ENCODE measurements around the gene ZNF536.

The ZNF536 gene

DNA sequence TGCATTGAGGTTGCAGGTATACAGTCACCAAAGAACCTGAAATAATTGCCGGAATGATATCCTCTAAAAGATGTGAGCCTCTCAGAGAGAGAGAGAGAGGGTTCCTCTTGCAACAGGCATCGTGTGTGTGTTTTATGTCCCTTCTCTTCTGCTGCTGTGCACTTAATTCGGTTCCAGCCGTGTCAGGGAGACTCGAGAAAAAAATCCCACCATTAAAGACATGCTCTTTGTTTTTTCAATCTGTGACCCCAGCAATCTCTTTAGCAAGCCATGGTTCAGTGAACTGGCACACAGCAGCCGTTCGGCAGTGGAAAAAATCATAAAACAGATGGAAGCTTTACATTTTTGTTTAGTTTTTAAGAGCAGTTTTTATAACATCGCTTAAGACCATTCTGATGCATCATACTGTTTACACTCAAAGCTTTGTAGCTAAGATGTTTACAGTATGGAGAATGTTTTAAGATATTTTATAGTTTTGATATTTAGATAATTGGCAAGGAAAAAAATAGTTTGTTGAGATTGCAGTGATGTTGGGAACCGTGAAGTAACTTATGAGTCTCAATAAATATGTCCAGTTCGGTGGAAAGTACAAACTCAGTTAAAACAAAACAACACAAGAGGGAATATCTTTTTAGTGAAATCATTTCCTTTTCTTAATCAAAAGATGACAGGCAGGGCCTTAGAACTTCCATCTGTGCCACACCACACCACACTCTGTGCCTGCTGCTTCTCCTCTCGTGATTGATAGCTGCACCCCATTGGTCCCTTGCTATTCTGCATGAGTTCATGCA, 31.2 kb upstream of the ZNF536 start:
- H3K27ac ChIP-seq = no peak overlapping the region

DNA sequence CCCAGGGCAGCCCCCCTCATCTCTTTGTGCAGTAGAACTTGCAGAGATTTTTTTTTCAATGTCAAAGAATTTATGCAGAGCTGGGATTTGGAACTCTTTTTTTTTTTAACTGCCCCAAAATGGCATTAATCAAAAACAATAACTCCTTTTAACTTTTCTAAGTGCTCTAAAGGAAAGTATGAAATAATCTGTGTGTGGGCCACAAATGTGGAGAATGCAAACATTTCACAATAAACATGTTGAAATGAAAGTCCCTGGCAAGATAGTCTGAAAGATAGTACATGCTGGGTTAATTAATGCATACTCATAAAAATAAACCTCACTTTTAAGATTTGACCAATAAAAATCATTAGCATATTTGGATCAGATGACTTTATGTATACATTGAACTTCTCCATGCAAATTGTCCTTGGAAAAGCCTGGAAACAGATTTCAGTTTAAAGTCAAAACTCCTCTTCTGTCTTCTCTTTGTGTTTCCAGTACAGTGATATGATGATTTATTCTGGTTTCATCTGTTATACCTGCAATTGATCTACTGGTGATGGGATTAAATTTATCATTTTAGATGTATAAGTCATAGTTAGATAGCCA, 30.5 kb upstream of the ZNF536 start:
- no peaks in the 10 kb centered on the region for H3K79me2 ChIP-seq
- H3K27ac ChIP-seq = no peak overlapping the region
- no peaks in the 10 kb centered on the region for H3K36me3 ChIP-seq (ENCODE audit: control insufficient read depth, insufficient read depth, low read length)
- H3K4me3 ChIP-seq (ENCODE audit: low read depth, low read length) = no peak overlapping the region
- H3K4me1 ChIP-seq = no peaks in the 10 kb centered on the region
- H3K4me2 ChIP-seq (ENCODE audit: low read length) = no peak overlapping the region
- no peak overlapping the region for H3K9ac ChIP-seq
- TF ChIP-seq, protein P1, sequence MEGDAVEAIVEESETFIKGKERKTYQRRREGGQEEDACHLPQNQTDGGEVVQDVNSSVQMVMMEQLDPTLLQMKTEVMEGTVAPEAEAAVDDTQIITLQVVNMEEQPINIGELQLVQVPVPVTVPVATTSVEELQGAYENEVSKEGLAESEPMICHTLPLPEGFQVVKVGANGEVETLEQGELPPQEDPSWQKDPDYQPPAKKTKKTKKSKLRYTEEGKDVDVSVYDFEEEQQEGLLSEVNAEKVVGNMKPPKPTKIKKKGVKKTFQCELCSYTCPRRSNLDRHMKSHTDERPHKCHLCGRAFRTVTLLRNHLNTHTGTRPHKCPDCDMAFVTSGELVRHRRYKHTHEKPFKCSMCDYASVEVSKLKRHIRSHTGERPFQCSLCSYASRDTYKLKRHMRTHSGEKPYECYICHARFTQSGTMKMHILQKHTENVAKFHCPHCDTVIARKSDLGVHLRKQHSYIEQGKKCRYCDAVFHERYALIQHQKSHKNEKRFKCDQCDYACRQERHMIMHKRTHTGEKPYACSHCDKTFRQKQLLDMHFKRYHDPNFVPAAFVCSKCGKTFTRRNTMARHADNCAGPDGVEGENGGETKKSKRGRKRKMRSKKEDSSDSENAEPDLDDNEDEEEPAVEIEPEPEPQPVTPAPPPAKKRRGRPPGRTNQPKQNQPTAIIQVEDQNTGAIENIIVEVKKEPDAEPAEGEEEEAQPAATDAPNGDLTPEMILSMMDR (IDR thresholded peaks at IDR 0.05) = no peak
- no peaks in the 10 kb centered on the region for H3K9me3 ChIP-seq (ENCODE audit: control insufficient read depth, low read length)
- H3K27me3 ChIP-seq (ENCODE audit: control insufficient read depth, insufficient read depth, low read length) = no peaks in the 10 kb centered on the region
- H2AFZ ChIP-seq = no peak overlapping the region

More for the DNA sequence above, 31.2 kb upstream of the ZNF536 start:
- Histone ChIP-seq H3K36me3 (ENCODE audit: control insufficient read depth, insufficient read depth, low read length) (no peaks in the 10 kb centered on the region), H3K27me3 (ENCODE audit: control insufficient read depth, insufficient read depth, low read length) (no peaks in the 10 kb centered on the region), H2AFZ (no peak overlapping the region), H3K4me3 (ENCODE audit: low read depth, low read length) (no peak overlapping the region), H3K4me1 (no peaks in the 10 kb centered on the region), H3K9me3 (ENCODE audit: control insufficient read depth, low read length) (no peaks in the 10 kb centered on the region), H3K9ac (no peak overlapping the region), H3K4me2 (ENCODE audit: low read length) (no peak overlapping the region), H3K79me2 (no peaks in the 10 kb centered on the region)
- TF ChIP-seq, protein P1 (IDR thresholded peaks at IDR 0.05) = no peak

DNA sequence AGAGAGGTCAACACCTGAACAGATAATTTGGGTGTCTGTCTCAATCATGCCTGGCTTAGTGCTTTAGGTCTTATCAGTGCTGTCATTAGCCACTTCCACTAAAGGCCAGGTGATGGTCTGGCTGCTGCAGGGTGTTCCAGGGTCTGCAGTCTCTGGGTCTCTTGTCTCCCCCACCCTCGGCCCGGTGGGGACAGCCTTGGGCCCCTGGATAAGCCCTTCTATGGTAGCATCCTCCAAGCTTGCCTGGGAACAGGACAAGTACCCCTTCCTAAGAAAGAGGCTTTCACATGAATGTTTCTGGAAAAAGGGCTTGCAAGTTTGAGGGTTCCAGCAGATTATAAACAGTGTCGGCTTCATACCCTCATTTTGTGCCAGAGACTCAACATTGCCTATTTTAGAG, 29.3 kb upstream of the ZNF536 start:
- H3K27ac ChIP-seq = no peak overlapping the region
- no peak overlapping the region for H3K9ac ChIP-seq
- no peak overlapping the region for H3K4me2 ChIP-seq (ENCODE audit: low read length)
- H3K27me3 ChIP-seq (ENCODE audit: control insufficient read depth, insufficient read depth, low read length) = no peaks in the 10 kb centered on the region
- H3K4me1 ChIP-seq = no peaks in the 10 kb centered on the region
- no peak overlapping the region for H3K4me3 ChIP-seq (ENCODE audit: low read depth, low read length)
- H3K9me3 ChIP-seq (ENCODE audit: control insufficient read depth, low read length) = no peaks in the 10 kb centered on the region
- no peaks in the 10 kb centered on the region for H3K79me2 ChIP-seq
- no peak overlapping the region for H2AFZ ChIP-seq
- TF ChIP-seq, protein P1 (IDR thresholded peaks at IDR 0.05) = no peak
- no peaks in the 10 kb centered on the region for H3K36me3 ChIP-seq (ENCODE audit: control insufficient read depth, insufficient read depth, low read length)

DNA sequence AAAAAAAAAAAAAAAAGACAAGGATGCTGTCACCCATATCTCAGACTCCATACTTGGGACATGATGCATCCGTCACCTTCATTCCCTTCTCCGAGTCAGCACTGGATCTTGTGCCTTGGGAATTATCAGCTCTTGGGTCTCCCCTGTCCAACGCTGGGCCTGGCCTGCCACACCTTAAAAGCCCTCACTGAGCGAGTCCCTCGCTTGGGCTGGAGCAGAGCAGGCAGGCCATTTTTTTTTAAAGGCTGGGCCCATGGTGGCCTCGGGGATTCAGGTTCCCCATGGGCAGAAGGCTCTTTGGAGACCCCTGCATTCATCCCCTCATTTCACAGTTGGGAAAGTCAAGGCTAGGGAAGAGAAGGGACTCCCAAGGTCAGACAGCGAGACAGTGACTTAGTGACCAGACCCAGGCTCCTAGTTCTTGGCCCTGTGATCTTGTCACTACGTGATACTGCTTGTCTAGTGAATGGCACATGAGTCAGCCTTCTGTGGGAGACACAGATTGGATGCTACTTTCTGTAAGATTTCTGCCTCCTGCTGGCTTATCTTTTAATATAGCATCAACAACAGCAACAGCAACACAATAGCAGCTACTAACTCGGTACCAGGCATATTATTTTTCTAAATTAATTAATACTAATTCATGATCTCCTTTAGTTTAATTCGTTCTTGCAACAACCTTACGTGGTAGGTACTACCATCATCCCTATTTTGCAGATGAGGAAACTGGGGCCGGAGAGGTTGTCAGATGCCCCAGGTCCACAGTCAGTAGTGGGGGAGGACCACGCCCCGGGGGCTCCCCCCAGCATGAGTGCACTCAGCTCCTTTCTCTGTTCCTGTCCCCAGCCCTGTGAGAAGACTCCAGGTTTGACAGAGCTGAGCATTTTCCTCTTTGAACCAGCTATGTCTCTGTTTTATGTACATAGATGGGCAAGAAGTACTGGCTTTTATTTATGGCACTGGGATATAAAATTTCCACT, 27.4 kb upstream of the ZNF536 start:
- Histone ChIP-seq H3K27ac (no peak overlapping the region), H3K4me3 (ENCODE audit: low read depth, low read length) (no peak overlapping the region), H3K9ac (no peak overlapping the region), H3K36me3 (ENCODE audit: control insufficient read depth, insufficient read depth, low read length) (no peaks in the 10 kb centered on the region), H3K9me3 (ENCODE audit: control insufficient read depth, low read length) (no peaks in the 10 kb centered on the region), H3K27me3 (ENCODE audit: control insufficient read depth, insufficient read depth, low read length) (no peaks in the 10 kb centered on the region), H3K4me2 (ENCODE audit: low read length) (no peak overlapping the region), H2AFZ (no peak overlapping the region), H3K4me1 (no peaks in the 10 kb centered on the region), H3K79me2 (no peaks in the 10 kb centered on the region)
- TF ChIP-seq, protein P1 (IDR thresholded peaks at IDR 0.05) = no peak

Measured in parathyroid adenoma (tissue), 2 donors.